GM19043 (cell line): ENCODE measurements around the gene EPB41L5.
"Not testable (repeated sequence)": the region's sequence is repeated elsewhere in the genome, so short reads cannot be mapped to it uniquely, and the experiment has no call there.

ENCODE experiments used
- ATAC-seq: cut with Tn5 transposase; IDR thresholded peaks from one replicate; pipeline ENCODE4 v1.9.1; 2021; ENCODE audit warnings: low read depth; ENCODE audit not compliant: unreplicated experiment

Gene EPB41L5

DNA sequence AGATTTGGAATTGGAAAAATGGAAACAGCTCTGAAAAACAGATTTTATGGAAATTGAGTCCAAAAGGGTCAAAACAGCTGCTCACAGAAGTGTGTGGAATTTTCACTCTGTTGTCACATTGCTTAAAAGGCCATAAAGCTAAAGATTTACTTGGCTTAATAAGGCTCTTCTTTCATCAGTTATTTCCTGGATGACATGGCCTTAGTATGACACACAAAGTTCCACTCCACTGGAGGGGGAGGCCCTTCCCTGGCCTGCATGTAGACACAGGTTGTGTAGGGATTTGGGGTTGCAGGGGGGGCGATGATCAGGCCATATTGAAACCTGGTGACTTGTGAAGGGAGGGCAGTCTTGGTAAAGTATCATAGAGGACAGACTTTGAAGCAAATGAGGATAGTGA is 176.3 kb downstream of the EPB41L5 start:
- ATAC-seq = no peak

DNA sequence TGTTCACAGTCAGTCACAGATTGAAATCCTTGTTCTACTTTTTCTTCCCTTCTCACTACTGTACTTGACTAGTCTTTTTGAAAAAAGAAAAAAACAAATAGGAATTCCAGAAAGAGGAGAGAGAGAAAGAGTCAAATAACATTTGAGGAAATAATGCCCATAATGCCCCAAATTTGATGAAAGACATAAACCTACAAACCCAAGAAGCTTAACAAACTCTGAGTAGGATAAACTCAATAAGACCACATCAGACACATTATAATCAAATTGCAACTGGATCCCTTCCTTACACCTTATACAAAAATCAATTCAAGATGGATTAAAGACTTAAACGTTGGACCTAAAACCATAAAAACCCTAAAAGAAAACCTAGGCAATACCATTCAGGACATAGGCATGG is 179.4 kb downstream of the EPB41L5 start:
- ATAC-seq = no peak

DNA sequence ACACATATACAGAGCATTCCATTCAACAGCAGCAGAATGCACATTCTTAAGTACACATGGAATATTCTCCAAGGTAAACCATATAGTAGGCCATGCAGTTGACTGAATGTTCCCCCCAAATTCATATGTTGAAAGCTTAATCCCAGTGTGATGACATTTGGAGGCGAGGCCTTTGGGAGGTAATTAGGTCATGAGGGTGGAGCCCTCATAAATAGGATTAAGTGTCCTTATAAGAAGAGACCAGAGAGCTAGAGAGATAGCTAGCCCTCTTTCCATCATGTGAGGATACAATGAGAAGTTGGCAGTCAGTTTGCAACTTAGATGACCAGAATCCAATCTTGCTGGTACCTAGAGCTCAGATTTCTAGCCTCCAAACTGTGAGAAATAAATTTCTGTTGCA is 182.7 kb downstream of the EPB41L5 start:
- no peak for ATAC-seq

DNA sequence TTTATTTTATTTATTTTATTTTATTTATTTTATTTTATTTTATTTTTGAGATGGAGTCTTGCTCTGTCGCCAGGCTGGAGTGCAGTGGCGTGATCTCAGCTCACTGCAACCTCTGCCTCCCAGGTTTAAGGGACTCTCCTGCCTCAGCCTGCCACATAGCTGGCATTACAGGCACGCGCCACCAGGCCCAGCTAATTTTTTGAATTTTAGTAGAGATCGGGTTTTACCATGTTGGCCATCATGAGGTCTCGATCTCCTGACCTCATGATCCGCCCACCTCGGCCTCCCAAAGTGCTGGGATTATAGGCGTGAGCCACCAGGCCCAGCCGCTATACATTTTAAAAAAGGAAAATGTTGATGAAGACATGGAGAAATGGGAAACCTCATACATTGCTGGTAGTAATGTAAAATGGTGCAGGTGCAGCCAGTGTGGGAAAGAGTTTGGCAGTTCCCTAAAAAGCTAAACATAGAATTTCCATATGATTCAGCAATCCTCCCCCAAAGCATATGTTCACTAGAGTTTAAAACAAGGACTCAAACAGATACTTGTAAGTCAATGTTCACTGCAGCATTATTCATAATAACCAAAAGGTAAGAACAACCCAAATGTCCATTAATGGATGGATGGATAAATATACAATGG is 187.1 kb downstream of the EPB41L5 start:
- not testable (repeated sequence) for ATAC-seq

DNA sequence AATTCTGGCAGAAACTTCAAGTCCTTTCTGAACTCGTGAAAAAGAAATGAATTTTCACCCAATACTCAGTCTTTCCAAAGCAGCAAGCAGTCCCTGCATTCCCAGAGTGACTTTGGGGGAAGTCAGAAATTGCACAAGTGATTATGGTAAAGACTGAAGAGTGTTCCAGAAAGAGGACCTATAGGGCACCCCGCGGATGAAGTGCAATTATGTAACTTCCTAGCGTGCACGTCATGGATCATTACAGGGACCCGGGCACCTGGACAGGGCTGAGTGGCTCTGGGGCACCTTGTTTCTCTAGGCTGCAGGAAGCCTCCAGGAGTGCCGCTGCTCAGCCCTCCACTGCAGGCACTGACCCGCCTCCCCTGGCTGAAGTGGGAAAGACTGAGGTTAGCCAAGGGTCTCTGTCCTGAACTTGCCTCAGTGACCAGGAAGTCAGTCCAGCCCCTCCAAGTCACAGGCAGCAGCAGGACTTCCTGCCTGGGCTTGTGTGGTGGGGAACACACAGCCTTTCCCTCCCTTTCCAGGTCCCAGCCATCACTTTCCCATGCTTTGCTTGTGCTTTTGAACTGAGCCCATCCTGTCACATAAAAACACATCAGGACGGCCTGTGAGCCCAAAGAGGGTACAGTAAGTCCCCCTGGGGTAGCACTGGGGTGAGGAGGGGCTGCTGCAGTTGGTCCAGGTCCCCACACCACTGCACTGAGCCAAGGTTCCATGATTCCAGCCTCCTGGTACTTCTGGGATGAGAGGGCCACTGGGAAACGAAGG is 190.6 kb downstream of the EPB41L5 start:
- ATAC-seq = no peak

DNA sequence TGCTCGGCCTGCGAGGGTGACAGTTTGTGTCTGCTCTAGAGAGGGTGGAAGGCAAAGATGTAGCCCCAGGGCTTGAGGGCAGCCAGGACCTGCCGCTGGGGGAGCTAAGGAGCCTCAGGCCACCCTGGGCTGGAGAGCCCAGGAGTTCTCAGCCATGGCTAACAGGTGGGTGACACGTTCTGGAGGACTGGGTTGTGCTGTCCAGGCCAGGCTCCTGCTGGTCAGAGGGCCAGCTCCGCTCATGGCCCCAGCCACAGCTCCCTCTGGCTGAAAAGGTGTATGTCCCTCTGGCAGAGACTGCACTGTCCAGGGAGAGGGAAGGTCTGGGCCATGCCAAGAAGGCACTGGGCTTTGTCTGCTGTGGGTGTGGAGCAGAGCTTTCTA is 191.1 kb downstream of the EPB41L5 start:
- ATAC-seq = no peak

DNA sequence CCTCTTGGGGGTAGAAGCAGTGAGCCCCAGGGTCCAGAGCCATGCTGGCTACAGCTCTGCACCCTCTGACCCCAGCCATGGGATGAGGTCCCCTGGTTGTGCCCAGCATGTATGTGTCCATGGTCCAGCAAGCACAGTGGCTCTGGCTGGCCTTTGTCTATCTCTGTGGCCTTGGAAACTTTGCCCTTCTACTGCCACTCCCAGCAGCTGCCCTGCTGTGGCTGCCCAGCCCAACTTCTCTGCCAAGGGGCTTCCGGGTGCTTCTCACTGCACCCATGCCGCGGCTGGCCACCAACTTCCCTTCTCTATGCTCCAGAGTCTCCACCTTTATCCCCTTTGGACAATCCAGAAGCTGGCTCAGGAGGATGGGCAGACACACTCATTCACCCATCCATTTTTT is 191.5 kb downstream of the EPB41L5 start:
- no peak for ATAC-seq

DNA sequence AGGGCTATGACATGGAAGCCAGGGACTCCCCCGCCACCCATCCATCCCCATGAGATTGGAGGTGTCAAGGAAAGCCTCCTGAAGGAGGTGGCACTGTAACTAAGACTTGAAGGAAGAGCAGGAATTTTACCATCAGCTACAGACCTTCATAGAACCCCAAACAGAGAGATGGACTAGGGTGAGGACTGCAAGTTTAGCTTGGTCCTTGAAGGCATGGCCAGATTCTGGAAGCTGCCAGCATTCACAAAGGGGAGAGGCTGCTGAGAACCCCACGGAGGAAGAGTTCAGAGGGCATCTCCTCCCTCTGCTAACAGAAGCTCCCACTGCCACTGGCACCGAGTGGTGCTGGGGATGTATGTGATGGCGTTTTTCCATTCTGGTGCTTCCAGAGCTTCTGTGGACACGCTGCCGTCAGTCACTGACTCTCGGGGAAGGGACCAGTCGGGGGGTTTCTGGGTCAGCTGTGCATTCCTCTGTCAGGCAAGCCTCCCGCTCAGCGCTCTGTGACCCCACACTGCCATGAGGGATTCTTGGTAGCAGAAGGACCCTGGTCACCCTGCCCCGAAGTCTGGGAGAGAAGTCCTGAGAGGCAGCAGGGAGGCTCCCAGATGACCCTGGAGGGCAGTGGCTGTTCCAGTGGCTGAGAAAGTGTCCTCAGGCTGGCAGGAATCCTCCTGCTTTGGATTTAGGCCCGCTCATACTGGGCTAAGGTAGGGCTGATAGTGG is 192.2 kb downstream of the EPB41L5 start:
- no peak for ATAC-seq

DNA sequence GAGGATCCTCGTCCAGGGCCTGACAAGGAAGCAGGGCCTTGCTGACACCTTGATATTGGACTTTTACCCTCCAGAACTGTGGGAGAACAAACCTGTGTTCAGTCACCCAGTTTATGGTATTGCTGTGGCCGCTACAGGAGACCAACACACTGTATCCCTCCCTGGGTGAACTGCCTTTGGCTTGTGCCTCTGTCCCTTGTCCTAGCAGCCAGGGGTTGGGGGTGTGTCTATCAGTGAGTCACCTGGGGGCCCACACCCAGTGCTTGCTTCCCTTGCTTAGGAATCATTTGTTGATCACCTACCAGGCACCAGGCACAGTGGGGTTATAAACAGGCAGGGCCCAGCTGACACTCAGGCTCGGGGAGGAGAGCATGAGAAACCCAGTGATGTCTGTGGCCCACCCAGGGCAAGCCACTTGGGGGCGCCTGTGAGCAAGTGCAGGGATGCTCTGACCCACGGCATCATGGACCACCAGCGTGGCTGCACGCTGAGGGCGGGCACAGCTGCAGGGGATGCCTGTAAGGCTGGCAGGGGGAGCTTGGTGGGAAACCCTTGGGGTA is 193.2 kb downstream of the EPB41L5 start:
- ATAC-seq = no peak

DNA sequence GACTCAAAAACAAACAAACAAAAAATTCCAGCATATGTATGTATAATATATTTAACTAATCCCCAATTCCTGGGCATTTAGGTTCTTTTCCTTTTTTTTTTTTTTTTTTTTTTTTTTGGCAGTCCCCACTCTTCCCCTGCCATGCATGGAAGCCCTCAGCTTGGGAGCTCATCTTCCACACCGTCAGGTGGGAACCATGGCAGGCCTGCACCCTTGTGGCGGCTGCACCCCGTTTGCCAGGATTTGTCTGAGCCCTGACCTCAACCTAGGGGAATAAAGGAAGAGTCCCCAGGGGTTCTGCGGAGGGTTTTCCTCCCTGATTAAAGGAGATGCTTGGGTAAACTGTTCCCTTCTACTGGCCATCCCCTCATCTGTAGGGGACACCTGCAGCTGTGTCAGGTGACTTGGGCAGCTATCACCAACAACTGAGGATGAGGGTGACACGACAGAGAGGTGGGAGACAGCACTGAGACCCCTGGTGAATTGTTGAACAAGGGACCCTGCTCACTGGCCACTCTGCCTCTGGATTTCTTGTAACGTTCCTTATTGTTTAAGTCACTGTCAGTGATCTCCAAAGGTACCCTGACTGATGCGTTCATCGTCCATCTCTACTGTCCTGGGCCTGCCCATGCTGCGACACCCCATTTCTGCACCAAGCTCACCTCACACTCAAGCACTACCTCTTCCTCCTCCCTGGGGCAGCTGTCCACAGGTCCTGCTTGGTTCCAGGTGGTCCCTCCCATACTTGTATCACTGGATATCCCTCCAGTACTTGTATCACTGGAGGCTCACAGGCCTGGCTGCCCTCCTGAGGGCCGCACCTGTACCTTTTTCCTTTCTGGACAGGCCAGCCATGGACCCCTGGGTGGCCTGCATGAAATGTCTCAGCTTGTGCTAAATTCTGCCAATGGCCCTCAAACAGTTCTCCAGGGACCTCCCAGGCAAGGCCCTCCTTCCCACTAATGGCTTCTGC is 195.8 kb downstream of the EPB41L5 start:
- ATAC-seq = no peak

DNA sequence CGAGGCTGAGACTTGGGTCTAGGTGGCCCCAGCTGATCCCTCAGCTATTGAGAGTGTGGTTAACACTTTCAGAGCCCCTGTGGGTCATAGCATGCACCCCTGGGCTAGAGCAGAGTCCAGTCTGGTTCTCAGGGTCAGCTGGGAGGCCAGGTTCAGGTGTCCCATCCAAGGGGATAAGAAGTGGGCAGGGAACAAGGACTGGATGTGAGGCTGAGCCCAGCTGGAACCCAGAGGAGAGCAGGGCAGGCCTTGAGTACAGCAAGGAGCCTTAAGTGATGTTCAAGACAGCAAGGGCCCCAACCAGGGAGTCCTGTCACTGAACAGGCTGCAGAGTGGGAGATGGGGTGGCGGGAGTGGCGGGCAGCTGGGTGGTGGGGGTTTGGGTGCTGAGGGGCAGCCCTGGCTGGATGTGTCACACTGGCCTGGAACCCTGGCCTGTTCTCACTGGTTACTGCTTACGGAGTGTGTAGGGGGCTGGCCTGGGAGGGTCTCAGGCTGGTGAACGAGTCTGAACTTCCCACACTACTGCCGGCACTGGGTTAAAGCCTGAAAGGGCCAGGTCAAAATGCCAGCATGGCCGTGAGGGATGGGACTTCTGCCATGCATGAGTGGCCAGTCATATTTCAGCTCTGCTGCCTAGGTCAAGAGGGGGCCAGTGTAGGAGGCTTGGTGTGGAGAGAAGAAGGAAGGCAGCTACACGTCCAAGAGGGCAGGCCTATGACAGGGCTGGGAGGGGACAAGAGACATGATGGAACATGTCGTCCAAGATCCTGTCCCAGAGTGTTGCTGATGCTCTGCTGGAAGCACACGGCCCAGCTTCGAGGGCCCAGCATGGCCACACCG is 196.8 kb downstream of the EPB41L5 start:
- no peak for ATAC-seq

DNA sequence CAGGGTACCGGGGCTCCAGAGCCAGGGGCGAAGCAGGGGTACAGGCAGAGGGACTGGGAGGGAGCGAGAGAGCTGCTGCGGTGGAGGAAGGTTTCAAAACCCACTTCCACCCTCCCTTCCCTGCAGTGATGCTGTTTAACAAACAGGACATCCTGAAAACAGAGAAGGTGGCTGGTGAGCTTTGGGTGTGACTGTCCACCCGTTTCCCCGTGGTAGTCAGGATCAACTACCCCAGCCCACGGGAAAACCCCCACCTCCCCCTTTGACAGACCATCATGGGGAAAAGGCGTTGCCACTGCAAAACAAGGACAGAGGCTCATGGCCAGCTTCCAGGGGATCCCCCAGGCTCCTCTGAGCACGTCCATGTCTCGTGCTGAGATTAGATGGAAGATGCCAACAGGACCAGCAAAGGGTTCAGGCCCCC is 197.4 kb downstream of the EPB41L5 start:
- no peak for ATAC-seq

DNA sequence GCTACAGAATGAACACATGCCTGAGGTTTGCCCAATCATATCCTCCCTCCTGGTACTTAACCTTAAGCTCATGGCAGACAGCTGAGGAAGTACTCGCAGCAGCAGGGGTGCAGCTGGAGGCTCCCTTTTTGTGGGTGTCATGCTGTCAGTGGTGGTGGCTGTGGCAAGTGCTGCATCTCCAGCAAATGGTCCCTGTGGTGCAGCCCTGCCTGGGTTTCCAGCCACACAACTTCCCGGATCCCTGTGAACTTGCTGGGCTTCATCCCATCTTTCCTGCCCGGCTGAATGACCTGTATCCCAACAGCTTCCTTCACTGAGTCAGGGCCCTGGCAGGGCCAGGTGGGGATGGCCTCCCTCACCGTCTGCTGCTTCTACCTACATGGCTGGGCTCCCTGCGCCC is 205.3 kb downstream of the EPB41L5 start:
- no peak for ATAC-seq

DNA sequence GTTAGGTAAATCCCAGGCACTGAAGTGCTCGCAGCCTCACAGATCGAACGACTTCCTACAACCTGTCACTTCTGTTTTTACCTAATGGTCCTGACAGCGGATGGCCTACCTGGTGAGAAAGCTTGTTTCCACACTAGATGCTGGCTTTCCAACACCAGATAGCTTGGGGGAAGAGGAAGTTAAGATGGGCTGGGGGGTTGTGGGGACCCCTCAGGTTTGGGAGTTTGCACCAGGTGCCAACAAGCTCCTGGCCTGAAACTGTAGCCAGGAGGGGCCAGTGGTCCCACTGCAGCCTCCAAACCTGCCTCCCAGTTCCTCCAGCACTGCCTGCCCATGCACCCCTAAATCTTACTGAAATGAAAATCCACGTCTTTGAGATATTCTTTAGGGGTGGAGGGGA is 206.4 kb downstream of the EPB41L5 start:
- no peak for ATAC-seq

DNA sequence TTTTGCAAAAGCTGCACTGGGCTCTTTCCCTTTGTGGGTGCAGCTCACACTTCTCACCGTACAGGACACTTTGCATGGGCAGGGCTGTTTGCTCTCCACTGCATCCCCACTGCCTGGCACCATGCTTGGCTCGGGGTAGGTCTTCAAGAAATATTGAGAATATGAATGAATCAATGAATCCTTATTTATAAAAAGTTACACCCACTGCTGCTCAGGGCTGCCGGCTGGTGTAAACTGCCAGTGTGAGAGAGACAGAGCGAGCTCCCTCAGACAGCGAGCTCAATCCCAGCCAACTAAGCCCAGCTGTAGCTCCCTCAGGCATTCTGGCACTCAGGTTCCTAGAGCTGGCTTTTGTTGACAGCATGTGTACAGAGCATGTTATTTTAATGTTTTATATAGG is 206.9 kb downstream of the EPB41L5 start:
- ATAC-seq = no peak

DNA sequence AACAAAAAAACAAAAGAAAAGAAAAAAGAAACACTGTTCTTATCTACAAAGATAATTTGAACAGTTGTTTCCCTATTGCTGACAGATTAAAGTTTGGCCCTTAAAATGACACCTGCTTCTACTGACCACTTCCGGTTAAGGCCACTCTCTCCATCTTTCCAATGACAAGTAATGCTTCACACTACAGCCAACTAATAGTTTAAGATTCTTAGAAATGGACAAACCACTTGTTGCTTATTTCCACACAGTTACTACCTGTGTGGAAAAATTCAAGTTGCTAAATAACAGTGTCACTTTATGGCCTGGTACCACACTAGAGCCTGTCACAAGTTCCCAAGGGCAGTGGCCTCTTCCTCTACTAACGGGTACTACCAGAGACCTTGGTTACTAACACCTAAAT is 207.9 kb downstream of the EPB41L5 start:
- no peak for ATAC-seq

DNA sequence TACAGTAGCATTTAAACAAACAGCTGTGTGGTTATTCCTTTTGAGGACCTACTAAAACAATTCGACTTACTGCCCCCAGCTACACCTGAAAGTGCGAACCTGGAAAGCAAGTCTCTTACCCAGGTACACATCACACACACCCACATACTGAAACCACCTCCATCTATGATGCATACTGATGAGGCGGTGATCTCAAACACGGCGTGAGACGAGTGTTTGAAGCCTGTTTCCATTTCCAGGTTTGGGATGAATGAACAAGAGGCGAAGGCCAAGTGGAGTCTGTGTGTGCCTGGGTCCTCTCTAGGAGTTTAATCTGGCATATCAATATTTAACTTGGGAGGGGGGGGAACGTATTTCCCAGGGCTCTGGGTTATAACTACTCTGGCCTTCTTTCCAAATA is 208.7 kb downstream of the EPB41L5 start:
- no peak for ATAC-seq

DNA sequence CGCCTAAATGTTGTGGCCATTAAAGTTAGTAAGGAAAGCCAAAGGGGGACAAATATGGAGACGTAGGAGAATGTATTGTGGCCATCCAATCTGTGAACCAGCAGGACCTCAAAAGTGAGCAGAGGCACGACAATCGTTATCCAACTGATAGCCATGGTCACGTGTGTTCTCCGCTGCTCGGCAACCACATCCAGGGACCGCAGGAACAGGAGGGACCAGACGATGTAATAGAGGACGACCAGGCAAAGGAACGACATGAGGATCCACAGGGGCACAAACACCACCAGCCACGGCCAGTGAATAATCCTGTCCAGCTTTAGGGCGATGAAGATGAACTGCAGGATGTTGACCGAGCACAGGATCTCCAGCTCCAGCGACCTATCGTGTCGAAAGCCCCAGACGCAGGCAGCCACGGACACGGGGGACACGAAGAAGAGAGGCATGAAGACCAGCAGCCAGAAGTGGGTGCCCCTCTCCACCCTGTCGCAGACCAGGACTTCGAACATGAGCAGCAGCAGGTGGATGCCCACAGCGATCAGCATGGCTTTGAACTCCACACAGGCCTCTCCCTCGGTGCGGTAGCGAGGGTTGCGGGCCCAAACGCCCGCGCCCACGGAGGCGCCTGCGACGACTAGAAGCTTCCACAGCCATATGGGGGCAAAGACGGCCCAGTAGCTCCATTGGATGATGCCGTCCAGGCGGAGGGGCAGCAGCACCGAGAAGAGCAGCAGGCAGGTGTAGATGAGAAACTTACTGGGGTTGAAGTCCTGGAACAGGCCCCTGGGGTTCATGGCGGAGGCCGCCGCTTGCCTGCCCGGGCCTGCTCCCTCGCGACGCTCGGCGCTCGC is 209.5 kb downstream of the EPB41L5 start:
- ATAC-seq = no peak
